ENCODE measurements around the gene TNFSF11. TPM values are rescaled to one million over a fixed set of nuclear protein-coding genes. Genes with fewer than 3 reads are reported as not detected.
A peak's percentile ranks its signal among the peaks of the same experiment; 100 is the strongest.

TNFSF11 gene
- total and polyA plus RNA-seq, 4 donors: 0.06 to 0.97 TPM; not detected in 2

- TF ChIP-seq, protein P1, sequence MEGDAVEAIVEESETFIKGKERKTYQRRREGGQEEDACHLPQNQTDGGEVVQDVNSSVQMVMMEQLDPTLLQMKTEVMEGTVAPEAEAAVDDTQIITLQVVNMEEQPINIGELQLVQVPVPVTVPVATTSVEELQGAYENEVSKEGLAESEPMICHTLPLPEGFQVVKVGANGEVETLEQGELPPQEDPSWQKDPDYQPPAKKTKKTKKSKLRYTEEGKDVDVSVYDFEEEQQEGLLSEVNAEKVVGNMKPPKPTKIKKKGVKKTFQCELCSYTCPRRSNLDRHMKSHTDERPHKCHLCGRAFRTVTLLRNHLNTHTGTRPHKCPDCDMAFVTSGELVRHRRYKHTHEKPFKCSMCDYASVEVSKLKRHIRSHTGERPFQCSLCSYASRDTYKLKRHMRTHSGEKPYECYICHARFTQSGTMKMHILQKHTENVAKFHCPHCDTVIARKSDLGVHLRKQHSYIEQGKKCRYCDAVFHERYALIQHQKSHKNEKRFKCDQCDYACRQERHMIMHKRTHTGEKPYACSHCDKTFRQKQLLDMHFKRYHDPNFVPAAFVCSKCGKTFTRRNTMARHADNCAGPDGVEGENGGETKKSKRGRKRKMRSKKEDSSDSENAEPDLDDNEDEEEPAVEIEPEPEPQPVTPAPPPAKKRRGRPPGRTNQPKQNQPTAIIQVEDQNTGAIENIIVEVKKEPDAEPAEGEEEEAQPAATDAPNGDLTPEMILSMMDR (IDR thresholded peaks at IDR 0.05; ENCODE audit: control extremely low read depth, extremely low read depth): no peak
- 90 to 92% methylated on average over 5 of the region's 5 CpGs for WGBS, 2 donors
These were observed 54.7 kb downstream of the TNFSF11 start for GRCh38 chr13:42628666-42629065.

DNA sequence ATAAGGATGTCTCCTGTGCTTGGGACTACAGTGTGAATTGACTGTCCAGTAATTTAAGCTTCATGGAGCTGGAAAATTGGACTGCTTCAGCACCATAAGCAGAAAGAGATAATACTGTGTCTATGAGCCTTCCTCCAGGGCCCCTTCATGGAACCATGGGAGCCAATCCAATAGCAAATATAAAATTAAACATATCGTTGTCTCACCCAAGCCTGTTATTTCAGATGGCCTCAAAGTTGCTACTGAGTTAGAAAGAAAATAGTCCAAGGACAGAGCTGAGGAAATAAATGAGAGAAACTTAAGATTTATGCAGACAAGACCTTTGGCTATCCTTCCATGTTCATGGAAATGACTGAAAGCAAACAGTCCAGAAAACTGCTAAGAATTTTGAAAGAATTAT is 57.2 kb downstream of the TNFSF11 start:
- Histone ChIP-seq H3K4me1 (ENCODE audit: control insufficient read depth in 5 of 5, insufficient read depth in 5 of 5, low read length in 5 of 5) (peaks cover 0 to 7% (median 0%) of the 10 kb centered on the region in 5 donors), H3K36me3 (ENCODE audit: control insufficient read depth in 4 of 4, insufficient read depth in 4 of 4, low read length in 4 of 4) (no peaks in the 10 kb centered on the region)
- WGBS, 2 donors: 83 to 88% methylated on average over 1 of the region's 1 CpG

More at GRCh38 chr13:42628666-42629065, 54.7 kb downstream of the TNFSF11 start:
- no peaks in the 10 kb centered on the region for H3K27me3 ChIP-seq (ENCODE audit: control insufficient read depth in 3 of 3, insufficient read depth in 3 of 3, low read length in 2 of 3)
- H3K36me3 ChIP-seq (ENCODE audit: control insufficient read depth in 4 of 4, insufficient read depth in 4 of 4, low read length in 4 of 4): no peaks in the 10 kb centered on the region
- H3K4me3 ChIP-seq: no peak overlapping the region
- H3K27ac ChIP-seq (ENCODE audit: low read depth in 1 of 2, low read length in 1 of 2): no peak overlapping the region
- DNase-seq (no peak), ATAC-seq (ENCODE audit: insufficient read depth, low FRiP score) (no peak)
- no peak overlapping the region for H3K9ac ChIP-seq (ENCODE audit: insufficient read depth in 1 of 2, low read length in 2 of 2)
- peaks cover 0 to 7% (median 0%) of the 10 kb centered on the region in 5 donors for H3K4me1 ChIP-seq (ENCODE audit: control insufficient read depth in 5 of 5, insufficient read depth in 5 of 5, low read length in 5 of 5)
- H3K9me3 ChIP-seq (ENCODE audit: control insufficient read depth in 4 of 4, insufficient read depth in 3 of 4, low read length in 3 of 4): no peaks in the 10 kb centered on the region

DNA sequence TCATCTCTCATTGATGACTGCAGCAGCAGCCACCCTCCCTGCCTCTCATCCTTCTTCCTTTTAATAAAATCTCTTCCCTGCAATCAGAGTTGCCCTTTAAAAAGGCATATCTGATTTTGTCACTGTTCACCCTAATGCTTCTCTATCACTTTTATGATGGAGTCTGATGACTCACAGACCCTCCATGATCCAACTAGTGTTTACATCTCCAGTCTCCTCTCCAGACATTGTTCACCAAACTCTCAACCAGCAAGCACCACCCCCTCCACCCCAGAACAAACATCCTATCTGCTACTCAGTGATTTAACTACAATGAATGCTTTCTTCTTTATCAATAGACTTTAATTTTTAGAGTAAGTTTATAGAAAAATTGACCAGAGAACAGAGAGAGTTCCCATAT is 59.5 kb downstream of the TNFSF11 start:
- Histone ChIP-seq H3K27me3 (ENCODE audit: control insufficient read depth in 3 of 3, insufficient read depth in 3 of 3, low read length in 2 of 3) (no peaks in the 10 kb centered on the region), H3K9ac (ENCODE audit: insufficient read depth in 1 of 2, low read length in 2 of 2) (no peak overlapping the region), H3K4me3 (no peak overlapping the region), H3K4me1 (ENCODE audit: control insufficient read depth in 5 of 5, insufficient read depth in 5 of 5, low read length in 5 of 5) (peaks cover 0 to 13% (median 3%) of the 10 kb centered on the region in 5 donors), H3K27ac (ENCODE audit: low read depth in 1 of 2, low read length in 1 of 2) (no peak overlapping the region), H3K36me3 (ENCODE audit: control insufficient read depth in 4 of 4, insufficient read depth in 4 of 4, low read length in 4 of 4) (no peaks in the 10 kb centered on the region), H3K9me3 (ENCODE audit: control insufficient read depth in 4 of 4, insufficient read depth in 3 of 4, low read length in 3 of 4) (no peaks in the 10 kb centered on the region)
- DNase-seq: no peak
- TF ChIP-seq, protein P1 (IDR thresholded peaks at IDR 0.05; ENCODE audit: control extremely low read depth, extremely low read depth): no peak
- no peak for ATAC-seq (ENCODE audit: insufficient read depth, low FRiP score)

More for the DNA sequence above, 57.2 kb downstream of the TNFSF11 start:
- ATAC-seq (ENCODE audit: insufficient read depth, low FRiP score) (no peak), DNase-seq (no peak)
- Histone ChIP-seq H3K9ac (ENCODE audit: insufficient read depth in 1 of 2, low read length in 2 of 2) (no peak overlapping the region), H3K9me3 (ENCODE audit: control insufficient read depth in 4 of 4, insufficient read depth in 3 of 4, low read length in 3 of 4) (no peaks in the 10 kb centered on the region), H3K4me3 (no peak overlapping the region), H3K27ac (ENCODE audit: low read depth in 1 of 2, low read length in 1 of 2) (no peak overlapping the region), H3K27me3 (ENCODE audit: control insufficient read depth in 3 of 3, insufficient read depth in 3 of 3, low read length in 2 of 3) (no peaks in the 10 kb centered on the region)
- TF ChIP-seq, protein P1 (IDR thresholded peaks at IDR 0.05; ENCODE audit: control extremely low read depth, extremely low read depth): no peak

DNA sequence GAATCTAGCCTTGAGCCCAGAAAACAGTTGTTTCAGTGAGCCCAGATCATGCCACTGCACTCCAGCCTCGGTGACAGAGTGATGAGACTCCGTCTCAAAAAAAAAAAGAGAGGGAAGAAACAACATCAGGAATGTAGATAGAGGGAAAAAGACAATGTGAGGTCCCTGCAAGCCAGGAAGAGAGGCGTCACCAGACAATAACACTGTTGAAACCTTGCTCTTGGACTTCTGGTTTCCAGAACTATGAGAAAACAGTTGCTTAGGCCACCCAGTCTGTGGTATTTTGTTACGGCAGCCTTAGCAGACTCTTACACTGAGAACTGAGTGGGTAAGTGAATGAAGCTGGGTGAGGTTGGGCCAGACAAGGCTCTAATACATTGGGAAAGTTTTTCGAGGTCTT is 64.1 kb downstream of the TNFSF11 start:
- peaks cover 0 to 3% (median 0%) of the 10 kb centered on the region in 4 donors for H3K9me3 ChIP-seq (ENCODE audit: control insufficient read depth in 4 of 4, insufficient read depth in 3 of 4, low read length in 3 of 4)
- no peaks in the 10 kb centered on the region for H3K36me3 ChIP-seq (ENCODE audit: control insufficient read depth in 4 of 4, insufficient read depth in 4 of 4, low read length in 4 of 4)
- H3K9ac ChIP-seq (ENCODE audit: insufficient read depth in 1 of 2, low read length in 2 of 2): no peak overlapping the region
- ATAC-seq (ENCODE audit: insufficient read depth, low FRiP score): no peak
- 72 to 75% methylated on average over 5 of the region's 5 CpGs for WGBS, 2 donors
- H3K27ac ChIP-seq (ENCODE audit: low read depth in 1 of 2, low read length in 1 of 2): no peak overlapping the region
- peaks cover 0 to 20% (median 8%) of the 10 kb centered on the region in 5 donors for H3K4me1 ChIP-seq (ENCODE audit: control insufficient read depth in 5 of 5, insufficient read depth in 5 of 5, low read length in 5 of 5)
- TF ChIP-seq, protein P1 (IDR thresholded peaks at IDR 0.05; ENCODE audit: control extremely low read depth, extremely low read depth): no peak
- H3K27me3 ChIP-seq (ENCODE audit: control insufficient read depth in 3 of 3, insufficient read depth in 3 of 3, low read length in 2 of 3): no peaks in the 10 kb centered on the region
- no peak overlapping the region for H3K4me3 ChIP-seq
- peak in 1 of 3 donors; percentile 13 for DNase-seq
